Ascending aorta (tissue), 2 donors: ENCODE measurements around the gene MIPEP. TPM values are rescaled to one million over a fixed set of nuclear protein-coding genes. Genes with fewer than 3 reads are reported as not detected.
A peak's percentile ranks its signal among the peaks of the same experiment; 100 is the strongest.

Experiments used
- DNase-seq, 2 donors: peaks; one replicate each; pipeline ENCODE4 v3.0.0-alpha.2; 2019; ENCODE audit warnings: low spot score in 2 of 2
- H3K27ac ChIP-seq, 2 donors: fragments of 200-600 bp; sonication (generic); one replicate each; pipeline ENCODE4 v1.5.1; 2016 to 2017; ENCODE audit warnings: mild to moderate bottlenecking in 1 of 2
- H3K27me3 ChIP-seq: fragments of 200-600 bp; sonication (generic); one replicate; pipeline ENCODE4 v1.5.1; 2017
- H3K36me3 ChIP-seq, 2 donors: fragments of 200-600 bp; sonication (generic); one replicate each; pipeline ENCODE4 v1.5.1; 2016
- H3K4me1 ChIP-seq, 2 donors: fragments of 200-600 bp; sonication (generic); one replicate each; pipeline ENCODE4 v1.5.1; 2016 to 2017; ENCODE audit warnings: mild to moderate bottlenecking in 1 of 2
- H3K4me3 ChIP-seq, 2 donors: fragments of 200-600 bp; sonication (generic); one replicate each; pipeline ENCODE4 v1.5.1; 2016 to 2017; ENCODE audit warnings: mild to moderate bottlenecking in 1 of 2
- H3K9me3 ChIP-seq, 2 donors: fragments of 200-600 bp; sonication (generic); one replicate each; pipeline ENCODE4 v1.5.1; 2016
- CTCF ChIP-seq, 3 experiments: fragments of 200-600 bp in 2 of 3; fragments of 450-650 bp in 1 of 3; sonication (generic) in 2 of 3; IDR thresholded peaks; one replicate each; pipeline ENCODE4 v1.5.1; 2016 to 2019; ENCODE audit warnings: antibody characterized with exemption in 3 of 3, mild to moderate bottlenecking in 1 of 3, moderate library complexity in 1 of 3
- intact Hi-C: fragments of 100-400 bp; cut with DNase I; formaldehyde crosslinking; loops from one replicate; pipeline ENCODE4 v1.15.1; 2023
- total RNA-seq: library from RNA; depleted of rRNA; stranded (reverse); fragments of >200 nt; gene quantifications from one replicate; pipeline ENCODE4 v1.1.0, GENCODE V29; 2016

Gene MIPEP
- total RNA-seq, 1 donor from 2014 or later = 2.8 TPM

GRCh38 chr13:23793711-23794110, 95.5 kb downstream of the MIPEP start:
- Histone ChIP-seq H3K27ac (peak overlapping the region; percentile 44 to 53), H3K4me3 (no peak overlapping the region), H3K4me1 (peaks cover 0 to 13% of the 10 kb centered on the region in 2 donors), H3K27me3 (no peaks in the 10 kb centered on the region), H3K36me3 (no peaks in the 10 kb centered on the region), H3K9me3 (no peaks in the 10 kb centered on the region)
- TF ChIP-seq CTCF (IDR thresholded peaks at IDR 0.05) = no peak
- DNase-seq = no peak
- intact Hi-C loops = no loop called here

- no peak for TF ChIP-seq CTCF (IDR thresholded peaks at IDR 0.05)
- intact Hi-C loops = no loop called here
- no peaks in the 10 kb centered on the region for H3K27me3 ChIP-seq
- H3K36me3 ChIP-seq = no peaks in the 10 kb centered on the region
- no peaks in the 10 kb centered on the region for H3K9me3 ChIP-seq
- H3K4me1 ChIP-seq = peaks cover 0 to 13% of the 10 kb centered on the region in 2 donors
- DNase-seq = no peak
- no peak overlapping the region for H3K27ac ChIP-seq
- H3K4me3 ChIP-seq = no peak overlapping the region
Observed at GRCh38 chr13:23792680-23793079, 96.5 kb downstream of the MIPEP start.

GRCh38 chr13:23790577-23791170, 98.5 kb downstream of the MIPEP start:
- intact Hi-C loops = no loop called here
- no peaks in the 10 kb centered on the region for H3K9me3 ChIP-seq
- no peak for TF ChIP-seq CTCF (IDR thresholded peaks at IDR 0.05)
- no peak overlapping the region for H3K4me3 ChIP-seq
- no peak for DNase-seq
- H3K36me3 ChIP-seq = no peaks in the 10 kb centered on the region
- no peak overlapping the region for H3K27ac ChIP-seq
- H3K27me3 ChIP-seq = no peaks in the 10 kb centered on the region
- peaks cover 0 to 13% of the 10 kb centered on the region in 2 donors for H3K4me1 ChIP-seq

- no peak for DNase-seq
- intact Hi-C loops = no loop called here
- Histone ChIP-seq H3K9me3 (no peaks in the 10 kb centered on the region), H3K4me3 (no peak overlapping the region), H3K36me3 (no peaks in the 10 kb centered on the region), H3K27ac (no peak overlapping the region), H3K27me3 (no peaks in the 10 kb centered on the region), H3K4me1 (peaks cover 0 to 9% of the 10 kb centered on the region in 2 donors)
- no peak for TF ChIP-seq CTCF (IDR thresholded peaks at IDR 0.05)
Observed at GRCh38 chr13:23789576-23790346, 99.4 kb downstream of the MIPEP start.

GRCh38 chr13:23788459-23788858, 100.7 kb downstream of the MIPEP start:
- TF ChIP-seq CTCF (IDR thresholded peaks at IDR 0.05) = no peak
- no peak overlapping the region for H3K27ac ChIP-seq
- peaks cover 0 to under 1% of the 10 kb centered on the region in 2 donors for H3K4me1 ChIP-seq
- no peak overlapping the region for H3K4me3 ChIP-seq
- no peaks in the 10 kb centered on the region for H3K9me3 ChIP-seq
- no peaks in the 10 kb centered on the region for H3K36me3 ChIP-seq
- no peak for DNase-seq
- intact Hi-C loops = no loop called here
- no peaks in the 10 kb centered on the region for H3K27me3 ChIP-seq
